ENCODE results near the gene P2RX1. TPM values are rescaled to one million over a fixed set of nuclear protein-coding genes. Genes with fewer than 3 reads are reported as not detected.
A peak's percentile ranks its signal among the peaks of the same experiment; 100 is the strongest.

The P2RX1 gene
- total RNA-seq, 4 donors from 2014 or later: 0.87 to 8.6 (median 4.9) TPM

DNA sequence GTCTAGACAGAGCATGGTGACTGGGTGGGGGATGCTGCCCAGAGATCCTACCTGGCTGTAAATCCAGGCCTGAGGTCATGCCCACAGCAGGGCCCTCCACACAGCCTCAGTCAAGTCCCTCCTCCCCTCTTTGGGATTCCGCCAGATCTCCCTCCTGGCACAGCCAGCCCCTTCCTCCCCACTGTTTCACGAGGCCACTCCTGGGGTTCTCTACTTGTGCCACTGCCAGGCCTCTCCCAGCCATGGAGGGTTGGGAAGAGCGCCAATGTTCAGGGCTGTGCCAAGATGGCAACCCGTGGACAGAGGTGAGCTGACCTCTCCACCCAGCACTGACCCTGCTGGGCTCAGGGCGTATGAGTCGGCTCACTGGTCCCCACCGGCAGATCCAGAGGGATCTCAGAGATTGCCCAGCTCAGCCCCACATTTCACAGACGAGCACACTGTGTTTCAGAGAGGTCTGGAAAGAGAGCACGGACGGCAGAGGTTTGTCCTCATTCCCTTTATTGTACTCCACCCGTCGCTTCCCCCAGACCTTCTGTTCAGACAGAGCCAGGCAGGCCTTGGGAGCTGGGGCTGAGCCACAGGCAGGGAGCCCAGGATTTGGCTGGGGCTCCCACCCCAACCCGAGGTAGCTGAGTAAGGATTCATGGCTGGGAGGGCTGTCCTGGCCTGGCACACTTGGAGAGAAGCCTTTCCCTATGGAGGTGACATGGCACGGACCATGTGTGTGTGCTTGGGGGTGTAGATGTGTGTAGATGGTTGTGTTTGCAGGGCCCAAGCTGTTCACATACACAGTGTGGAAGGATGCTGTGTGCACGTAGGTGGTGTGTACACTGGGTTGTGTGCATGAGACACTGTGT, 19.9 kb downstream of the P2RX1 start:
- 54 to 58% methylated on average over 13 to 14 of the region's 15 CpGs for WGBS, 2 donors
- H3K9me3 ChIP-seq: no peaks in the 10 kb centered on the region
- peaks cover 0 to 36% (median 16%) of the 10 kb centered on the region in 4 donors for H3K4me1 ChIP-seq
- no peak overlapping the region for H3K4me3 ChIP-seq
- no peak for DNase-seq (ENCODE audit: low spot score in 2 of 2)
- no peaks in the 10 kb centered on the region for H3K27me3 ChIP-seq
- TF ChIP-seq EP300 (IDR thresholded peaks at IDR 0.05): no peak
- no peak for TF ChIP-seq POLR2A (IDR thresholded peaks at IDR 0.05)
- TF ChIP-seq, protein P1, sequence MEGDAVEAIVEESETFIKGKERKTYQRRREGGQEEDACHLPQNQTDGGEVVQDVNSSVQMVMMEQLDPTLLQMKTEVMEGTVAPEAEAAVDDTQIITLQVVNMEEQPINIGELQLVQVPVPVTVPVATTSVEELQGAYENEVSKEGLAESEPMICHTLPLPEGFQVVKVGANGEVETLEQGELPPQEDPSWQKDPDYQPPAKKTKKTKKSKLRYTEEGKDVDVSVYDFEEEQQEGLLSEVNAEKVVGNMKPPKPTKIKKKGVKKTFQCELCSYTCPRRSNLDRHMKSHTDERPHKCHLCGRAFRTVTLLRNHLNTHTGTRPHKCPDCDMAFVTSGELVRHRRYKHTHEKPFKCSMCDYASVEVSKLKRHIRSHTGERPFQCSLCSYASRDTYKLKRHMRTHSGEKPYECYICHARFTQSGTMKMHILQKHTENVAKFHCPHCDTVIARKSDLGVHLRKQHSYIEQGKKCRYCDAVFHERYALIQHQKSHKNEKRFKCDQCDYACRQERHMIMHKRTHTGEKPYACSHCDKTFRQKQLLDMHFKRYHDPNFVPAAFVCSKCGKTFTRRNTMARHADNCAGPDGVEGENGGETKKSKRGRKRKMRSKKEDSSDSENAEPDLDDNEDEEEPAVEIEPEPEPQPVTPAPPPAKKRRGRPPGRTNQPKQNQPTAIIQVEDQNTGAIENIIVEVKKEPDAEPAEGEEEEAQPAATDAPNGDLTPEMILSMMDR (IDR thresholded peaks at IDR 0.05): no peak
- no peak overlapping the region for H3K27ac ChIP-seq
- H3K36me3 ChIP-seq: no peaks in the 10 kb centered on the region

DNA sequence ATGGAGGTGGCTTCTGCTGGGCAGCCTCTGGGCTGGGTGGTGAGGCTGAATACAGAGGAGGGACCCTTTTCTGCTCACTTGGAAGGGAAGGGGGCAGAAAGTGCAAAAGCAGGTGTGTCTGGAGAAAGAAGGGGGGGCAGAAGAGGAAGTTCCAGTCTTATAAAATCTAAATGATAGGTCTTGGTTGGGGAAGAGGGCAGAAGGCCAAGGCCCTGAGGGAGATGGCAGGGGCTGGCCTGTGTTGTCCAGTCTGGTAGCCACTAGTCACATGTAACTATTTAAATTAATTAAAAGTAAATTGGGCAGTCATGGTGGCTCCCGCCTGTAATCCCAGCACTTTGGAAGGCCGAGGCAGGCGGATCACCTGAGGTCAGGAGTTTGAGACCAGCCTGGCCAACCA, 20.9 kb downstream of the P2RX1 start:
- TF ChIP-seq EP300 (IDR thresholded peaks at IDR 0.05) (no peak), POLR2A (IDR thresholded peaks at IDR 0.05) (no peak)
- TF ChIP-seq, protein P1 (IDR thresholded peaks at IDR 0.05): no peak
- Histone ChIP-seq H3K4me1 (peaks cover 0 to 46% (median 23%) of the 10 kb centered on the region in 4 donors), H3K36me3 (no peaks in the 10 kb centered on the region), H3K4me3 (no peak overlapping the region), H3K9me3 (no peaks in the 10 kb centered on the region), H3K27ac (peak overlapping the region in 2 of 4 donors; percentile 2 to 20), H3K27me3 (no peaks in the 10 kb centered on the region)
- 98% methylated on average over 3 of the region's 3 CpGs for WGBS, 2 donors
- DNase-seq (ENCODE audit: low spot score in 2 of 2): no peak

GRCh38 chr17:3894911-3895343, 21.3 kb downstream of the P2RX1 start:
- Histone ChIP-seq H3K27ac (peak overlapping the region in 2 of 4 donors; percentile 20 to 79), H3K4me3 (no peak overlapping the region), H3K9me3 (no peaks in the 10 kb centered on the region), H3K27me3 (no peaks in the 10 kb centered on the region), H3K36me3 (no peaks in the 10 kb centered on the region), H3K4me1 (peaks cover 0 to 49% (median 25%) of the 10 kb centered on the region in 4 donors)
- DNase-seq (ENCODE audit: low spot score in 2 of 2): no peak
- TF ChIP-seq EP300 (IDR thresholded peaks at IDR 0.05) (peak in 1 of 2 donors; percentile 21), POLR2A (IDR thresholded peaks at IDR 0.05) (no peak)
- WGBS, 2 donors: 30 to 37% methylated on average over 2 of the region's 2 CpGs

- TF ChIP-seq, protein P1 (IDR thresholded peaks at IDR 0.05): no peak
- TF ChIP-seq POLR2A (IDR thresholded peaks at IDR 0.05) (no peak), EP300 (IDR thresholded peaks at IDR 0.05) (no peak)
- 86 to 87% methylated on average over 5 of the region's 5 CpGs for WGBS, 2 donors
- Histone ChIP-seq H3K27me3 (no peaks in the 10 kb centered on the region), H3K4me3 (no peak overlapping the region), H3K27ac (peak overlapping the region in 2 of 4 donors; percentile 79 to 80), H3K36me3 (no peaks in the 10 kb centered on the region), H3K4me1 (peaks cover 0 to 56% (median 28%) of the 10 kb centered on the region in 4 donors), H3K9me3 (no peaks in the 10 kb centered on the region)
- DNase-seq (ENCODE audit: low spot score in 2 of 2): no peak
Observed at GRCh38 chr17:3894188-3894587, 22.1 kb downstream of the P2RX1 start.

GRCh38 chr17:3893720-3894116, 22.5 kb downstream of the P2RX1 start:
- WGBS, 2 donors: 75 to 83% methylated on average over 7 of the region's 7 CpGs
- H3K27ac ChIP-seq: peak overlapping the region; percentile 59 to 80 (median 70)
- DNase-seq (ENCODE audit: low spot score in 2 of 2): no peak
- peak overlapping the region in 3 of 4 donors; percentile 49 to 66 (median 63) for H3K4me3 ChIP-seq
- no peaks in the 10 kb centered on the region for H3K36me3 ChIP-seq
- no peaks in the 10 kb centered on the region for H3K27me3 ChIP-seq
- peaks cover 0 to 61% (median 32%) of the 10 kb centered on the region in 4 donors for H3K4me1 ChIP-seq
- no peak for TF ChIP-seq POLR2A (IDR thresholded peaks at IDR 0.05)
- TF ChIP-seq, protein P1 (IDR thresholded peaks at IDR 0.05): no peak
- TF ChIP-seq EP300 (IDR thresholded peaks at IDR 0.05): no peak
- H3K9me3 ChIP-seq: no peaks in the 10 kb centered on the region
